GM10248 (cell line): ENCODE data around the gene NELL1.

Experiments
- CTCF ChIA-PET: fragments of 300-600 bp; sonication (Branson Sonifier 250); formaldehyde crosslinking; extraction: SDS; loops from one replicate; lab custom pipeline; 2021; ENCODE audit warnings: antibody characterized with exemption; lab: Yijun Ruan, JAX
- POLR2A ChIA-PET: fragments of 350-650 bp; sonication (Branson Sonifier 250); formaldehyde crosslinking; extraction: SDS; loops from one replicate; lab custom pipeline; 2020; ENCODE audit warnings: antibody characterized with exemption; lab: Yijun Ruan, JAX
- DNase-seq: peaks from one replicate; pipeline ENCODE4 v3.0.0; 2012; ENCODE audit errors: extremely low spot score
- TF ChIP-seq, protein P1 (sequence below): IDR thresholded peaks from 2 replicates; pipeline ENCODE4 v1.5.1; 2012; ENCODE audit warnings: mild to moderate bottlenecking, low read depth; ENCODE audit errors: extremely low read depth, missing control alignments, control extremely low read depth

Gene NELL1

DNA sequence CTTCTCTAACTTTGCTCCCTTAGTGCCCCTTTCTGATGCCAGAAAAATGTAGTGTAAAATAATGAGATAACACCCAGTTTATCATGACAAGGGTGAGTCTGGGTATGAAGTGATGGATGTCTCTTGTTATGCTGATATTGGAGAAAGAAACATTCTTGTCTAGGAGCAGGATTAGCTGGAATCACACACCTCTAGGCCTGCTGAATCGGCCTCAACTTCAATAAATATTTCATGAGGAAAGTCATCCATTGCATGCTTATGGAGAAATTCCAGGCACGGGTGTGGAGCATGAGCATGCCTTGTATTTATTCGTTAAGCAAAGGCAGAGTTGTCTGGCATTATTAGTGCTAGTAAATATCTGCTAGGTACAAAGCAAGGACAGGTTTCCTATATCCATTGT, 113.4 kb downstream of the NELL1 start:
- CTCF ChIA-PET = interaction anchor here (1.3 kb wide), 1 partner anchor 16 kb away, joined by 3 read pairs; no protein-coding TSS in a partner anchor
- DNase-seq = no peak
- TF ChIP-seq, protein P1, sequence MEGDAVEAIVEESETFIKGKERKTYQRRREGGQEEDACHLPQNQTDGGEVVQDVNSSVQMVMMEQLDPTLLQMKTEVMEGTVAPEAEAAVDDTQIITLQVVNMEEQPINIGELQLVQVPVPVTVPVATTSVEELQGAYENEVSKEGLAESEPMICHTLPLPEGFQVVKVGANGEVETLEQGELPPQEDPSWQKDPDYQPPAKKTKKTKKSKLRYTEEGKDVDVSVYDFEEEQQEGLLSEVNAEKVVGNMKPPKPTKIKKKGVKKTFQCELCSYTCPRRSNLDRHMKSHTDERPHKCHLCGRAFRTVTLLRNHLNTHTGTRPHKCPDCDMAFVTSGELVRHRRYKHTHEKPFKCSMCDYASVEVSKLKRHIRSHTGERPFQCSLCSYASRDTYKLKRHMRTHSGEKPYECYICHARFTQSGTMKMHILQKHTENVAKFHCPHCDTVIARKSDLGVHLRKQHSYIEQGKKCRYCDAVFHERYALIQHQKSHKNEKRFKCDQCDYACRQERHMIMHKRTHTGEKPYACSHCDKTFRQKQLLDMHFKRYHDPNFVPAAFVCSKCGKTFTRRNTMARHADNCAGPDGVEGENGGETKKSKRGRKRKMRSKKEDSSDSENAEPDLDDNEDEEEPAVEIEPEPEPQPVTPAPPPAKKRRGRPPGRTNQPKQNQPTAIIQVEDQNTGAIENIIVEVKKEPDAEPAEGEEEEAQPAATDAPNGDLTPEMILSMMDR = no peak
- POLR2A ChIA-PET = no interaction called here

GRCh38 chr11:20783220-20783619, 113.8 kb downstream of the NELL1 start:
- ChIA-PET CTCF (interaction anchor here (1.3 kb wide), 1 partner anchor 15 kb away, joined by 3 read pairs; no protein-coding TSS in a partner anchor), POLR2A (no interaction called here)
- DNase-seq = no peak
- TF ChIP-seq, protein P1 = no peak

DNA sequence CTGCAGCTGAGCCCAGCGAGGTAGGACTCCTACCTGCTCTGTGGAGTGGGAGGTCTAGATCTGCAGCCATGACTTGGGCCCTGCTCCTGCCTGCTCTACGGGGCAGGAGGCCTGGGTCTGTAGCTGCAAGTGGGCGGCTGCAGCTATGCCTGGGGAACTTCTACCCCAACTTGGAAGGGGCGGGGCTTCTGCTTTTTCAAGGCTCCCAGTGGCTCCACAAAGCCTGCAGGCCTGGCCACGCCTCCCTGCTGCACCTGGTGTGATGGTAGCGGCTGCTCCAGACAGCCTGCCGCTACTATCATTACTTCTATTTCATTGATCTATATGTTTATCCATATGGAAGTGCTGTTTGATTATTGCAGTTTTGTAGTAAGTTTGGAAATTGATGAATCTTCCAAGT, 121.2 kb downstream of the NELL1 start:
- CTCF ChIA-PET = no interaction called here
- no peak for DNase-seq
- POLR2A ChIA-PET = no interaction called here
- TF ChIP-seq, protein P1 = no peak

- POLR2A ChIA-PET = no interaction called here
- CTCF ChIA-PET = interaction anchor here (1.2 kb wide), 1 partner anchor 9 kb away, joined by 3 read pairs; no protein-coding TSS in a partner anchor
- no peak for DNase-seq
- TF ChIP-seq, protein P1 = no peak
These were observed 125.6 kb downstream of the NELL1 start for GRCh38 chr11:20795005-20795404.

DNA sequence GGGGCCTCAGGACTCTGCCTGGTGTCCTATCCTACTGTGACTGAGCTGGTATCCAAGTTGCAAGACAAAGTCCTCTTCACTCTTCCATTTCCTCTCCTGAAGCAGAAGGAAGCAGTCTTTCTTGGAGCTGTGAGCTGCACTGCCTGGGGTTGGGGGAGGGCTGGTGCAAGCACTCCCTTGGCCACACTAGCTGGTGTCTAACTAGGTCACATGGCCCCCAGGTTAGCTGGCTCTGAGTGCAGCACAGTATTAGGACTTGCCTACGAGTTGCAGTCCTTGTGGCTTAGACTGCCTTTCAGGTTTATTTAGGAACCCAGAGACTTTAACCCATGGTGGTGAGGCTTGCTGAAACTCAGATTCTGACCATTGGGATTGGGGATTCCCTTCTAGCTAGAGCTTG, 138.9 kb downstream of the NELL1 start:
- CTCF ChIA-PET = no interaction called here
- no peak for DNase-seq
- POLR2A ChIA-PET = no interaction called here
- TF ChIP-seq, protein P1 = no peak

GRCh38 chr11:20821046-20821445, 151.7 kb downstream of the NELL1 start:
- DNase-seq = no peak
- CTCF ChIA-PET = interaction anchor here (1.0 kb wide), 1 partner anchor 11 kb away, joined by 3 read pairs; no protein-coding TSS in a partner anchor
- TF ChIP-seq, protein P1 = no peak
- POLR2A ChIA-PET = no interaction called here
